Left colon (tissue), 2 donors: ENCODE data around the gene NEGR1. TPM values are rescaled to one million over a fixed set of nuclear protein-coding genes. Genes with fewer than 3 reads are reported as not detected.

Source experiments
- ATAC-seq: fragments of 200-7000 bp; cut with Tn5 transposase; one replicate; pipeline ENCODE4 v1.9.1; 2020; ENCODE audit warnings: mild to moderate bottlenecking, moderate library complexity
- DNase-seq, 2 donors: peaks; one replicate each; pipeline ENCODE4 v3.0.0-alpha.2; 2020
- intact Hi-C, 2 donors: fragments of 100-400 bp; cut with DNase I in 1 of 2; cut with micrococcal nuclease in 1 of 2; formaldehyde crosslinking; loops; one replicate each; pipeline versions ENCODE4 v1.11.2 to v1.14.0; 2022; cut with DNase I, micrococcal nuclease
- total RNA-seq, 2 donors: library from RNA; stranded (reverse); fragmentation: NEBNext Ultra II Directional; extraction: Animal tissue kit (Norgen Biotek cat#: 25700); gene quantifications; one replicate each; pipeline ENCODE4 v1.2.1, GENCODE V29; 2021
- donor health status: DM: no; HTN: no; CAD: no.
- donor health status: DM: yes; HTN: yes; CAD: no.

The NEGR1 gene
- total RNA-seq, 2 donors from 2014 or later: 4.2 to 13.1 TPM

DNA sequence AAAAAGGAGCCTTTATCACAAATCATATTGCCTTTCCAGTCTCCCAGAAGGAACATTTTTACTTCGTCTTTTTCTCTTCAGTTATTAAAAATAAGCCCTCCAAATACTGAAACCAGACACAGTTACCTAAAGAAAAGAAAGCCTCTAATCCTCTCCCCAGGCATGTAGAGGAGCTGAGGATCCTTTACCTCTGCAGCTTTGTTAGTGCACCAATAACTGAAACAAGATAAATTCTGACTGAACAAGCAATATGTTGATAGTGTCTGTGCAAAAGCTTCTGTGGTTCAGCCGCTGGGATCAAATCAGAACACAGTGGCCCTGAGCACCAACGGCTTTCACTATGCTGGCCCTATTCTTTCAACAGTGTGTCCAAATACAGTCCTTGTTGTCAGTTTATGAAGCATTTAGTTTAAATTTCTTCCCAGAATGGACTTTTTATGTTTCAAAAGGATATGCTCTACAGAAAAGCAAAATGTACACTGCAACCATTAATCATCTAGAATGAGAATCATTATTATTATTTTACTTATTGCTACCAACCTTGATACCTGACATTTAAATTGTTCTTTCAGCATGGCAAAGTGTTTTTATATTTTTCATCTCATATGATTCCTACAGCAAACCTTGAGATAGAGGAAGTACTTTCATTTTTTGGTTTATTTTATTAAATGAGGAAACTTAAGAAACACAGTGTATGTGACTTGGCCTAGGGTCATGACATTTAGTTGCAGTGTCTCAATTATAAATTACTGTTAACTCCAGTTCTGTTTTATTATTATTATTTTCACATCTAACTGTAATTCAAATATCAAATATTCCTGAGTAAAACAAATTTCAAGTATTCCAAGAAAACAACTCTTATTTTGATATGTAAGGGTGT lies 217.9 kb downstream of the NEGR1 start:
- intact Hi-C loops: loop anchor here in 1 of 2 donors (10.0 kb wide), 1 partner anchor 220 kb away; the partner anchor contains the start of gene NEGR1
- DNase-seq: no peak
- ATAC-seq: no peak

DNA sequence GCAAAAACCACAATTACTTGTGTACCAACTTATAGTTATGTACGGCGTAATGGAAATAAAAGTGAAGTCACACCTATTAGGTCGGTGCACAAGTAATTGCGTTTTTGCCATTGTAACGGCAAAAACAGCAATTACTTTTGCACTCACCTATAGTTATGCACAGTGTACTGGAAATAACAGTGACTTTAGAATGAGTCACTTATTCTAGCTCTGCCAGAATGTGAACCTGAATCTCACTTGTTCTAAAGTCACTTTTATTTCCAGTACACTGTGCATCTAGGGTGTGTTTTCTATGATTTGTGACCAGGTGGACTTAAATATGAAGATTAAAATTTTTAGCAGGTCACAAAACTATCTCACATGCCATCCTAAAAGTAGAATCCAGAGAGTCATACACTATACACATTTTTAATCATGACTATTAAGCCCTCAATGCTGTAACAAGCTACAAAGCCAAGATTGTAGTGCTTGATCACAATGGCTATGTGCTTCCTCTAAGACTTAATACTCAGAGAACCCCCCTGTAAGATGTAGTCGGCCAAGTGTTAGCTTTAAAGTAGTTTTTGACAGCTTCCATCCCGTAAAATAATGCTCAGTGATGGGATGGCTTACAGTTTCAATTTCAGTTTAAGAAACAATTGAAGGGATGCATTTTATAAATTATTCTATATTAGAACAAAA lies 218.8 kb downstream of the NEGR1 start:
- ATAC-seq (no peak), DNase-seq (no peak)
- intact Hi-C loops: loop anchor here in 1 of 2 donors (10.0 kb wide), 1 partner anchor 221 kb away; the partner anchor contains the start of gene NEGR1

DNA sequence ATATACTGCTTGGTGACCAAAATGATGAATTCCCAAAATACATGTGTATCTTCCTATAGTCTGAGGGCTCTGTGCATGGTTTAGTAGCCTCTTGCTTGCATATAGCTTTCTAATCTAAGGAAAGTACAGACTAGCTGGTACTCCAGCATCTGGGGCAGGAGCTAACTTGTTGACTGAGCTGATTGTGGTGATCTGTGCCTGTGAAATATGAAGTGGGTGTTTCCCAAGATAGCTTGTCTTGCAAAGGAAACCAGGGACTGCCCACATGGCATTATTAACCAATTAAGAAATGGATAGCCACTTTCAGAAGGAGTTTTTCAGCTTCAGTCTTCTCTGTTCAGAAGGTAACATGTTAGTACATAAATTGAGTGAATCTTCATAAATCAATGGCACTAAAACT lies 219.8 kb downstream of the NEGR1 start:
- DNase-seq: no peak
- no peak for ATAC-seq
- intact Hi-C loops: loop anchor here in 1 of 2 donors (10.0 kb wide), 1 partner anchor 222 kb away; the partner anchor contains the start of gene NEGR1

DNA sequence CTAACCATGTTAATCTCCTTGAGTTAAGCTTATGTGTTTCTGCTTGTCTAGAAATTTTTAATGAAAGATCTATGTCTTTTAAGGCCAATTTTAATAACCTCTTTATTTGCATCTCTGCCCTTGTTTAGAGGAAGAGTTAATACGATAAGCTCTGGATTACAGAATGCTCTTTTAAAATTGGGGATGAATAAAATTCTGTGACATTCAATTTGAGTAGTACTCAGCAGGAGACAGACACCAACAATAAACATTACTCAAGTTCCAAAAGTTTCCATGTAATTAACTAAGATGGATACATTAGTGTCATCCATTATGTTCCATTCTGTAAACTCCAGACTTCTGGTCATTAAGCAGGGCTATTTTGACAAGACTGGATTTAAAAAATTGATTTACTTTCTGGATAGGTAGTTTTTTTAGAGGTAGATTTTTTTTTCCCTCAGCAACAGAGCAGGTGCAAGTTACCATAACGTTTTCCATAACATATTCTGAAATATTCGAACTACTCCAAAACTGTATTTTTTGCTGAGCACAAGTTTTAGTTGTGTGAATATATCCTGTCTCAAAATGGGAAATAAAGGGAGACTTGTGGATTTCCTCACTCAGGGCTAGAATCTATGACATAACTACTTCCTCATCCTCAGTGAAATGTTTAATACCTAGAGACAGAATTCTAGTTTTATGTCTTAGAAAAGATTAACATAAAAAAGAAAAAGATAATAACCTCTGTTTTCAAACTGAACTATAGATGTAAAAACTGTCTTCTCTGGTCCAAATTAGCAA lies 221.7 kb downstream of the NEGR1 start:
- ATAC-seq (no peak), DNase-seq (no peak)
- intact Hi-C loops: loop anchor here in 1 of 2 donors (10.0 kb wide), 1 partner anchor 224 kb away; the partner anchor contains the start of gene NEGR1

DNA sequence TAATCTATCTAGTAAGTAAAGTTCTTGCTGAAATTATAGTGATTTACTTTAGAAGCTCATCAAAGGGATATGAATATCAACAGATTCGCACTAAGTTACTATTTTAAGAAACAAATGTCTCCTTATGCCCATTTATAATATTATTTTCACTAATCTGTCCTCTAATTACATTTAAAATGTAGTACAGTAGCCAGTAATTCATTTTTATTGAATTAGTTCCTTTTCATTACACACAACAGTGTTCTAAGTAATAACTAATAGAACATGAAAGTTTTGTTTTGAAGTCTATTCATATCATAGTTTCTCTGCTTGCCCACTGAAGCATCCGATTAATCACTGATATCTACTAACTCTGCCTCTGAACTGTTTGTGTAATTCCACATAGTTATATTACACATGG lies 225.8 kb downstream of the NEGR1 start:
- ATAC-seq (no peak), DNase-seq (no peak)
- intact Hi-C loops: no loop called here

DNA sequence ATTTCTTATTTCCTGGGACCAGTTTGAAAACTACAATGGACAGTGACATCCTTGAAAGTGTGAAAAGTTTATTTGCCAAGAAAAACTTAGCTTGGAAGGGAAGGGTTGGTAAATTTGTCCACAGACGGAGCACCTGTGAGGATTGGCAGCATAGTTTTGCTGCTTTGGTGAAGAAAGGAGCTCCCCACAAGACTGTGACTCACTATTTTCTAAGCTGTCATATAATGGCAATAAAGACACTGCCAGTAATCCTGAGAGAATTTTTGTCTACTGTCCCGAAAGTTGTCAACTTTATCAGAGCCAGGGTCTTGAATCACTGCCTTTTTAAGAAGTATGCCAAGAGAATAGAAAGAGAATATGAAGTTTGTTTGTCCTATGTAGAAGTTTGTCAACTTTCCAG lies 230.8 kb downstream of the NEGR1 start:
- DNase-seq (no peak), ATAC-seq (no peak)
- intact Hi-C loops: no loop called here

DNA sequence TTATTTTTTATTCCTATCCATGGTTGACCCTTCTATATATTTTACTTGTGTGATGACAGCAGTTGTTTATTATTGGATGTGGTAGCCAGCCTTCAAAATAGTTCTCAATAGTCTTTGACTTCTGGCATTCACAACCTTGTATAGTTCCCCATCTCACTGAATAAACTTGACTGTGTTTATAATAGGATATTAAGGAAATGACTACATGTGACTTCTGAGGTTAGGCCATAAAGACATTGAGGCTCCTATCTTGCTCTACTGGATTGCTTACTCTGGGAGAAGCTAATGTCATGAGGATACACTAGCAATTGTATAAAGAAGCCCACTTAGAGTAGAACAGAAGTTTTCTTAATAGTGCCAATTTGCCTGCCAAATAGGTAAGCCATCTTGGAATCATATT lies 231.8 kb downstream of the NEGR1 start:
- intact Hi-C loops: no loop called here
- DNase-seq (no peak), ATAC-seq (no peak)

DNA sequence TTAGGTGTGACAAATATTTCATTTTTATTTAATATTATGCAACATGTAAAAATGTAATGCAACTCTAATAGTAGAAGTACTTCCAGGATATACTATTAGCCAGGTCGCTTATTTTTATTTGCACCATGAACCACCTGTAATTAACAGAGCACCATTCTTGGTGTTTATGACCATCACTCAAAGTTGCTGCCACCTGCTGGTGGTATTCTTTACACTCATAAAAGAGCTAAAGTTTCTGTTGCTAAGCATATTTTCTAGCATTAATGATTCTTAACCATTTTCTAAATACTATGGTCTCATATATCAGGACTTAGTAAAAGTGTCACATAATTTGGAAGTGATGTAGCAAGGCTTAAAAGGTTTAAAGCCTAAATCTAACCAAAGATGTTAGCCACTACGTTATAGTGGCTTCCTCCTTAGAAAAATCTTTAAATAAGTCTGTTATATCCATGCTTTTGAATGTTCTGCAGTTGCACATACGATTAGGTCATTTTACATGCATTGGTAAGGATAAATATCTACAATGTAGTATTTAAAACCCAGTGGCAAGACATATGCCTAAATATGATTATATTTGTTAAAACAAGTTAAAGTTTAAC lies 244.5 kb downstream of the NEGR1 start:
- ATAC-seq: peak; percentile 55
- intact Hi-C loops: no loop called here
- DNase-seq: peak; percentile 25 to 62

DNA sequence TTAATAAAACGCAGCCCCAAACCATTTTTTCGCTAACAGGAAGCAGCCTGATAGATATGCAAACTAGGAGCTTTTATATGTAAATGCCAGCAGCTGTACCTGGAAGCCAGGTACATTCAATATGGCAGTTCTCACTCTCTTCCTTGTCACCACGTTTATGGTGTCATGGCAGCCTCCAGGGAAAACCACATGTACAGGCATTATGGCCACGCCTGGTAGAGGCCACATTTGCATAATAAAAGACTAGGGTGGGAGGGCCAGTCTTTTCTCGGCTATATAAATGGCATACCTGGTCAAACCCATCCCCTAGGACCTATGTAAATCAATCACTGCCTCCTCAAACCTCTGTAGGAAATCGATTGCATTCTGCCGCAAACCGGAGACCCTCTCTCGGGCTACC lies 247.5 kb downstream of the NEGR1 start:
- intact Hi-C loops: no loop called here
- no peak for ATAC-seq

DNA sequence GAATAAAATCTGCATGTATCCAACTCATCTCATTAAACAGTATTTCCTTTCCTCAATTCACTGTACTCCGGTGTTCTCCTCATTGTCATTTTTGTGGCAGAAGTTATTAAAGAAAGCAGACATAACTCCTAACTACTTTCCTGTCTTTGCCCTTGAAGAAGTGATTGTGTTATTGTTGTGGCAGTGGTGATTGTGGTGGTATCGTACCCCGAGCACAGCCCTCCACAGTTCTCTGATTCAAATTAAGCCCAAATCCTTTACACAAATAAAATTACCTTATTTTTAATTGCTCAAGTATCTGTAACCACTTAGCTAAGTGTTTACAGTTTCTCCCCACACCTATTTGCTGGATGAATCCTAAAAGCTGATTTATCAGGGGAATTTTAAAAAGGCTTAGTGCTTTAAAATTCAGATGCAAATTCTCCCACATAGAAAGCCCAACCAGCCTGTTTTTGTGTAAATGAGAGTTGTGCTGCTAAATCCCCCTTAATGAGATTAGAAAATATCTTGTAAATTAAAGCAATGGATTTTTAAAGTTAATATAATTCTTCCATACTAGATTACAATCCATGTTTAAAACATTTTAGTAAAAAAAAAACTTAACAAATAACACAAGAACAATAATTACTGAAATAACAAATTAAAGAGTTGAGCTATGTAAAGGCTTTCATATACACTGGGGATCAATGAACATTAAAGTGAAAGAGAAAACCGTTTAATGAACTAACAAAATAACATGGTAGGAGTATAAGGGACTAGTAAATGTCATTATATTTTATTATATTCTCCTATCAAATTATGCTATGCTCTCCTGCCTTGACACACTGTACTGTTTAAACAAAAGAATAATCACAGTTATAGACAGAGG lies 259.0 kb downstream of the NEGR1 start:
- intact Hi-C loops: no loop called here
- no peak for DNase-seq
- no peak for ATAC-seq

More for the DNA sequence above, 247.5 kb downstream of the NEGR1 start:
- no peak for DNase-seq

DNA sequence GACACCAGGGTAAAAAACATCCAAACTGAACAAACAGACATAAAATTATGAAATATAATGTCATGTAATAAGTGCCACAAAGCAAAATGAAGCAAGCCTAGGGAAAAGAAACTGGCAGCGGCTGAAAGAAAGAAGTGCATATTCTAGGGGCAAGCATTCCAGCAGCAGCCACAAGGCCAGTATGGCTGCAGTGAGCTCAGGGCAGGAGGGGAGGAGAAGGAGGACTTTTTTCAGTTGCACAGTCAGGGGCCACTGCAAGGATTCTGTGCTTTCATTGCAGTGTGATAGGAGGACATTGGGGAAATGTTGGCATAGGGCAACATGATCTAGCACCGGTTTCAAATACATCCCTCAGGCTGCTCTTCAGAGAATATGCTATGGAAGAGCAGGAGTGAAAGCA lies 263.8 kb downstream of the NEGR1 start:
- intact Hi-C loops: no loop called here
- ATAC-seq (no peak), DNase-seq (no peak)

DNA sequence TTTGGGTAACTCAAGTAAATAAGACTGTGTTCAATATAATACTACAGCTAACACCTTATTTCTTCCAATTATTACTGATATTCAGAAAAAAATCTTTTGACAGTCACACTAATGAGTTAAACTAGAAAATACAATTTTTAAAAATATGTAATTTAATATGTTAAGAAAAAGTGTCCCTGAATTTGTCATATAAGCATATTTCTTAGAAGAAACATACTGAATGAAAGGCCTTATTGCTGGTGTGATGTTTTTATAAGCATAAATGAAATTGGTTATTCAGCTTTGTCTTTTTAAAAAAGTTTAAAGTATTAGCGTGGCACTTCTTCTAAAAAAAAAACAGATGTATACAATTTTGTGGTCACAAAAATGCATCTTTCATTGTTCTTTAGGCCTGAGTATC lies 267.3 kb downstream of the NEGR1 start:
- ATAC-seq (no peak), DNase-seq (no peak)
- intact Hi-C loops: no loop called here

DNA sequence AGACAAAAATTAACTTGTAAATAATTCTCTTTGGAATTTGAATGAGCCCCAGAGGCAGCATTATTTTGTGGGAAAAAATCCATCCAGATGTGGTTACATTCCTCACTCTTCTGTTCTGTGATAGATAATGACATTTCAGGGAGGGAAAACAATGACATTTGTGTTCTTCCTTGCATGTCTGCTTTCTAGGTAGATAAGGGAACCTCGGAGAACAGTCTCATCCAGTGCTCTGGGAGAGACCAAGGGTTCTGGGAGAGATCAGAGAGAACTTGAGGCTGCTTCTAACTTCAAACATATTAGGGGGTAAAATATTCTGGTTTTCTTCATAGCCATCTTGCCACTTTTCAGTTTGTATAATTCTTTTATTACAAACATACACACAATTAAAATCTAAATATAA lies 269.2 kb downstream of the NEGR1 start:
- intact Hi-C loops: no loop called here
- DNase-seq (no peak), ATAC-seq (no peak)

DNA sequence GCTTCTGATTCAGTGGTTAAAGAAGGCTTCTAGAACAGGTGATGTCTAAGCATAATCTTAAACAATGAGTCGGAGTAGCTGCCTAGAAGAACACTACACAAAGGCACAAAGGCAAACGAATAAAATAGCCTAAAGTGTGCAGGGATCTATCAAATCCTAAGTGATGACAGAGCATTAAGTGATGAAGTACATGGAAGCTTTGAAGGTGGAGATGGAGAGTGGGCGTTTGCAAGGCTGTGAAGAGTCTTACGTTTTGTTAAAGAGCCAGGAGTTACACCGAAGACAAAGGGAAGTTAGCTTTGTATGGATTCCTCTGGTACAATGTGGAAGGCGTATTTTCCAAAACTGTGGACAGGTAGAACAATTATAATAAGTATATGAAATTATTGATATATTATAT lies 270.6 kb downstream of the NEGR1 start:
- intact Hi-C loops: no loop called here
- no peak for ATAC-seq
- no peak for DNase-seq

DNA sequence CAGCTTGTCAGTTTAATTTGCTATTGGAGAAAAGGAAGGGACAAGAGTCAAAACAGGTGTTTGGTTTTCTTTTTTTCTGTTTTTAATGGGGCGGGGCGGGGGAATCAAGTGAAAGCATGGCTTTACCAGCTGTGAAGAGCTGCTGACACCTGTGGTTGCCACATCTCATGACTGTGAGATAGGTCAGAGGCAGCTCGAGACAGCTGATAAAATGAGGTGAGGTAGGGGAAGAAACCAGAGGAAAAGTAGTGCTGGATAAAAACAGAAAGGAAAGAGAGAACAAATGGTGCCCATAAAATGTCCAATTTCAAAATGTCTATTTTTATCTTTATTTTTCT lies 272.3 kb downstream of the NEGR1 start:
- intact Hi-C loops: no loop called here
- ATAC-seq (no peak), DNase-seq (no peak)

DNA sequence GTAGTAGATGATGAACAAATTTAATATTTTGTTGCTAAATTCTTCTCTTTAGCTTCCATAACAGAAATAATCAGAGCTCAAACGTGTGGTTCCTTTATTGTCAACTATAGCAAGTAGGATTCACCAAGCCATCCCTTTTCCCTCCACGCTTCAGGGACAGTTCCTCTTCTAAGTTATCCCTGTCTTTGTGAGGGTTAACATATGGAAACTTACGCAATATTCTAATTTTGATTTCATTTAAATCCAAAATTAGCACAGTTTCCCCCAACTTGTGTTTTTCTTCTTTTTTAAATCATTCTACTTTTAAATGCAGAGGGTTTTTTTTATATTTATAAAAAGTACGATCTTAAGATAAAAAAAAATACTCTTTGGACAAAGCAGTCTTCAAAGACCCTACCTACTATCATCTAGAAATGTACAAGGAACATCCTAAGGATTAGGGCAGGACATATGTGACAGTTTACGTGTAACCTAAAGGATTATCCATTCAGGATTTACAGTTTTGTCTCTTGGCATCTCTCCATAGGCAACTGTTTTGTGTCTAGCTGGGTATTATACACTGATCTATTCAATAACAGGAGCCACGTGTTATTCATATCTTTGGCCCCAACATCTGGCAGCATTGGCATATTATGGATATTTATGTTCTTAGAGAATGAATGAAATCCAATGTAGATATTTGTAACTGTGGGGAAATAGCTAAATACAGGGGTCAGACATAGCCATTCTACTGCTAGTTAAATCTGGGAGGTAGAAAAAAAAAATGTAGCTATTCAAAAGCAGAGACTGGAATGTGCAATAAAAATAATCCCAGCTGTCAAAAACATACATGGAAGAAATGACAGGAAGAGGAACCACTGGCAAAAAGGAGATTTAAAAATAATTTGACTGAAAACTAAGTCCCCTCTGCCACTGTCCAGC lies 272.9 kb downstream of the NEGR1 start:
- intact Hi-C loops: no loop called here
- no peak for ATAC-seq

DNA sequence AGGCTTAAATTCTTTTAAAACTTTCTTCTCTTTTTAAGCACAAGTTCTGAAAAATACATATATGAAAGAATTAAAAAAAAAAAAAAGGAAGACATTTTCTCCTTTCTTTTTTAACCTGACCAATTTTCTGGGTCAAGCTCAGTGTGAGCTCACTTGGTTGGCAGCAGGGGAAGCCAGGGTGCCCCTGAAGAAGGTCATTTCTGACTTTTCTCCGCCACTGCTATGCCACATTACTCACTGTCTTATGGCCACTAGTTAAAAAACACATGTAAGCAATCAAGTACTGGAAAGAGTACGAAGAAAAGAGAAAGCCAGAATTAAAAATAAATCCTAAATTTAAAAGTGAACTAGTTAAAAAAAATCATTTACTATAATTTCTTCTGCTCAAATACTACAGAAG lies 275.0 kb downstream of the NEGR1 start:
- ATAC-seq (no peak), DNase-seq (no peak)
- intact Hi-C loops: no loop called here

More for the DNA sequence above, 272.9 kb downstream of the NEGR1 start:
- DNase-seq: no peak
